ENCODE data around the gene PKP4.

- TF ChIP-seq CTCF (IDR thresholded peaks at IDR 0.05; ENCODE audit: control extremely low read depth in 1 of 3, insufficient read depth in 1 of 3, low read depth in 1 of 3, low read length in 3 of 3), result no peak
- TF ChIP-seq ZNF274 (IDR thresholded peaks at IDR 0.05; ENCODE audit: borderline replicate concordance, extremely low read depth, low read length), result no peak
- TF ChIP-seq NRF1 (IDR thresholded peaks at IDR 0.05; ENCODE audit: low read depth, low read length), result no peak
- no peak for TF ChIP-seq SP1 (IDR thresholded peaks at IDR 0.05; ENCODE audit: low read depth, low read length)
- no peak for TF ChIP-seq RBBP5 (IDR thresholded peaks at IDR 0.05; ENCODE audit: borderline replicate concordance, low read depth, low read length)
- TF ChIP-seq CHD2 (IDR thresholded peaks at IDR 0.05; ENCODE audit: low read length), result no peak
These were observed 123.2 kb downstream of the PKP4 start for GRCh38 chr2:158579928-158580327.
